ENCODE measurements around the gene TNP2. TPM values are rescaled to one million over a fixed set of nuclear protein-coding genes. Genes with fewer than 3 reads are reported as not detected.

TNP2 gene
- polyA plus RNA-seq, 1 of the 3 experiments (the other 2 are of a cell fraction): not detected

DNA sequence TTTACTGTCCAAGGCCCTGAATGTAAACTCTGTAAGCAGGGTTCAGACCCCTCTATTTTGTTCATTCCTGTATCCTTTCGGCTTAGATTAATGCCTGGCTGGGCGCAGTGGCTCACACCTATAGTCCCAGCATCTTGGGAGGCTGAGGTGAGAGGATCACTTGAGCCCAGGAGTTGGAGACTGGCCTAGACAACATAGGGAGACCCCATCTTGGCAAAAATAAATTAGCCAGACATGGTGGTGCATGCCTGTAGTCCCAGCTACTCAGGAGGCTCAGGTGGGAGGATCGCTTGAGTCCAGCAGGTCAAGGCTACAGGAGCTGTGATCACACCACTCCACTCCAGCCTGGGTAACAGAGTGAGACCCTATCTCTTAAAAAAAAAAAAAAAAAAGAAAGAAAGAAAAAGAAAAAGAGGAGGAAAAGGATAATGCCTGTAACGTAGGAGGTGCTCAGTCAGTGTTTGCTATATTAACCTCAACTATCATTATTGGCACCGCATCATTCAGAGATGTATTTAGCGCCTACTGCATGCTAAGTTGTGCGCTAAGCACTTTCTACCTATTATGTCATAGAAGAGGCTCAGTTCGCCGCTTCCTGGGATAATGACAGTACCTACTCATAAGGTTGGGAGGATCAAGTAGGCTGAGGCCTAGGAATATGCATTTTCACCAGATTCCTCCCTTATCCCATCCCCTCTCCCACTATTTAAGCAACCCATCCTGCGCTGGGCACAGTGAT, 18.2 kb downstream of the TNP2 start:
- Histone ChIP-seq H3K4me1 (ENCODE audit: control insufficient read depth in 1 of 2, insufficient read depth in 2 of 2, low read depth in 1 of 2, low read length in 1 of 2) (peaks cover 9 to 11% of the 10 kb centered on the region in 2 experiments; a peak in 3 of 4 replicates), H3K9me3 (no peaks in the 10 kb centered on the region), H3K27ac (ENCODE audit: low read depth in 2 of 2, low read length in 1 of 2) (no peak overlapping the region), H4K20me1 (ENCODE audit: insufficient read depth) (peaks cover 32% of the 10 kb centered on the region), H3K4me3 (ENCODE audit: low read depth in 2 of 2, low read length in 1 of 2) (no peak overlapping the region), H3K4me2 (no peak overlapping the region), H3K36me3 (replicated peaks in 1 of 2; ENCODE audit: control insufficient read depth in 1 of 2, insufficient read depth in 2 of 2, low read length in 1 of 2) (peaks cover 3 to 4% of the 10 kb centered on the region in 2 experiments), H3K79me2 (ENCODE audit: insufficient read depth) (peaks cover 25% of the 10 kb centered on the region), H3K9me2 (no peaks in the 10 kb centered on the region), H3F3A (replicated peaks; ENCODE audit: insufficient read depth) (peaks cover 24% of the 10 kb centered on the region), H2AFZ (ENCODE audit: low read depth) (no peak overlapping the region), H3K9ac (no peak overlapping the region), H3K27me3 (ENCODE audit: insufficient read depth) (no peaks in the 10 kb centered on the region)
- no peak for TF ChIP-seq NFIC (IDR thresholded peaks at IDR 0.05; ENCODE audit: borderline replicate concordance)
- TF ChIP-seq, protein P1, sequence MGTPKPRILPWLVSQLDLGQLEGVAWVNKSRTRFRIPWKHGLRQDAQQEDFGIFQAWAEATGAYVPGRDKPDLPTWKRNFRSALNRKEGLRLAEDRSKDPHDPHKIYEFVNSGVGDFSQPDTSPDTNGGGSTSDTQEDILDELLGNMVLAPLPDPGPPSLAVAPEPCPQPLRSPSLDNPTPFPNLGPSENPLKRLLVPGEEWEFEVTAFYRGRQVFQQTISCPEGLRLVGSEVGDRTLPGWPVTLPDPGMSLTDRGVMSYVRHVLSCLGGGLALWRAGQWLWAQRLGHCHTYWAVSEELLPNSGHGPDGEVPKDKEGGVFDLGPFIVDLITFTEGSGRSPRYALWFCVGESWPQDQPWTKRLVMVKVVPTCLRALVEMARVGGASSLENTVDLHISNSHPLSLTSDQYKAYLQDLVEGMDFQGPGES (IDR thresholded peaks at IDR 0.05; ENCODE audit: low read depth, low read length): no peak
- no peak for TF ChIP-seq POLR2AphosphoS5 (IDR thresholded peaks at IDR 0.05; ENCODE audit: low read depth, low read length)
- no peak for TF ChIP-seq JUND (IDR thresholded peaks at IDR 0.05)
- TF ChIP-seq CHD2 (IDR thresholded peaks at IDR 0.05; ENCODE audit: low read length, partially characterized antibody): no peak
- TF ChIP-seq, protein P2, sequence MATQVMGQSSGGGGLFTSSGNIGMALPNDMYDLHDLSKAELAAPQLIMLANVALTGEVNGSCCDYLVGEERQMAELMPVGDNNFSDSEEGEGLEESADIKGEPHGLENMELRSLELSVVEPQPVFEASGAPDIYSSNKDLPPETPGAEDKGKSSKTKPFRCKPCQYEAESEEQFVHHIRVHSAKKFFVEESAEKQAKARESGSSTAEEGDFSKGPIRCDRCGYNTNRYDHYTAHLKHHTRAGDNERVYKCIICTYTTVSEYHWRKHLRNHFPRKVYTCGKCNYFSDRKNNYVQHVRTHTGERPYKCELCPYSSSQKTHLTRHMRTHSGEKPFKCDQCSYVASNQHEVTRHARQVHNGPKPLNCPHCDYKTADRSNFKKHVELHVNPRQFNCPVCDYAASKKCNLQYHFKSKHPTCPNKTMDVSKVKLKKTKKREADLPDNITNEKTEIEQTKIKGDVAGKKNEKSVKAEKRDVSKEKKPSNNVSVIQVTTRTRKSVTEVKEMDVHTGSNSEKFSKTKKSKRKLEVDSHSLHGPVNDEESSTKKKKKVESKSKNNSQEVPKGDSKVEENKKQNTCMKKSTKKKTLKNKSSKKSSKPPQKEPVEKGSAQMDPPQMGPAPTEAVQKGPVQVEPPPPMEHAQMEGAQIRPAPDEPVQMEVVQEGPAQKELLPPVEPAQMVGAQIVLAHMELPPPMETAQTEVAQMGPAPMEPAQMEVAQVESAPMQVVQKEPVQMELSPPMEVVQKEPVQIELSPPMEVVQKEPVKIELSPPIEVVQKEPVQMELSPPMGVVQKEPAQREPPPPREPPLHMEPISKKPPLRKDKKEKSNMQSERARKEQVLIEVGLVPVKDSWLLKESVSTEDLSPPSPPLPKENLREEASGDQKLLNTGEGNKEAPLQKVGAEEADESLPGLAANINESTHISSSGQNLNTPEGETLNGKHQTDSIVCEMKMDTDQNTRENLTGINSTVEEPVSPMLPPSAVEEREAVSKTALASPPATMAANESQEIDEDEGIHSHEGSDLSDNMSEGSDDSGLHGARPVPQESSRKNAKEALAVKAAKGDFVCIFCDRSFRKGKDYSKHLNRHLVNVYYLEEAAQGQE (IDR thresholded peaks at IDR 0.05; ENCODE audit: low read depth, low read length): no peak
- no peak for TF ChIP-seq FOXM1 (IDR thresholded peaks at IDR 0.05; ENCODE audit: low read depth)
- TF ChIP-seq MXI1 (IDR thresholded peaks at IDR 0.05; ENCODE audit: low read depth, low read length): no peak
- TF ChIP-seq RAD21 (IDR thresholded peaks at IDR 0.05; ENCODE audit: low read length): no peak
- TF ChIP-seq MEF2A (IDR thresholded peaks at IDR 0.05; ENCODE audit: borderline replicate concordance, low read depth): no peak
- no peak for TF ChIP-seq EP300 (IDR thresholded peaks at IDR 0.05; ENCODE audit: borderline replicate concordance in 1 of 2, low read depth in 1 of 2, low read length in 1 of 2)
- TF ChIP-seq, protein P3, sequence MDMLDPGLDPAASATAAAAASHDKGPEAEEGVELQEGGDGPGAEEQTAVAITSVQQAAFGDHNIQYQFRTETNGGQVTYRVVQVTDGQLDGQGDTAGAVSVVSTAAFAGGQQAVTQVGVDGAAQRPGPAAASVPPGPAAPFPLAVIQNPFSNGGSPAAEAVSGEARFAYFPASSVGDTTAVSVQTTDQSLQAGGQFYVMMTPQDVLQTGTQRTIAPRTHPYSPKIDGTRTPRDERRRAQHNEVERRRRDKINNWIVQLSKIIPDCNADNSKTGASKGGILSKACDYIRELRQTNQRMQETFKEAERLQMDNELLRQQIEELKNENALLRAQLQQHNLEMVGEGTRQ (IDR thresholded peaks at IDR 0.05; ENCODE audit: borderline replicate concordance, low read depth, low read length): no peak
- CTCF ChIA-PET: interaction anchor here (14.4 kb wide), 1 partner anchor 283 kb away, joined by 318 read pairs; no protein-coding TSS in a partner anchor
- no peak for DNase-seq
- POLR2A ChIA-PET: no interaction called here
- WGBS (ENCODE audit: low lambda C conversion rate): 95% methylated on average over 10 of the region's 10 CpGs

Data from SK-N-SH (cell line).